AG09319 (cell line): ENCODE measurements around the gene CYP51A1.
"Not testable (repeated sequence)": the region's sequence is repeated elsewhere in the genome, so short reads cannot be mapped to it uniquely, and the experiment has no call there.

Source experiments
- DNase-seq: peaks from one replicate; pipeline ENCODE4 v3.0.0-alpha.2; 2010; ENCODE audit warnings: low read depth; ENCODE audit errors: extremely low read depth
- TF ChIP-seq, protein P1 (sequence below): IDR thresholded peaks from 2 replicates; pipeline ENCODE4 v1.5.1; 2011; ENCODE audit warnings: low read depth, mild to moderate bottlenecking, inconsistent platforms, low read length, moderate library complexity

CYP51A1 gene

DNA sequence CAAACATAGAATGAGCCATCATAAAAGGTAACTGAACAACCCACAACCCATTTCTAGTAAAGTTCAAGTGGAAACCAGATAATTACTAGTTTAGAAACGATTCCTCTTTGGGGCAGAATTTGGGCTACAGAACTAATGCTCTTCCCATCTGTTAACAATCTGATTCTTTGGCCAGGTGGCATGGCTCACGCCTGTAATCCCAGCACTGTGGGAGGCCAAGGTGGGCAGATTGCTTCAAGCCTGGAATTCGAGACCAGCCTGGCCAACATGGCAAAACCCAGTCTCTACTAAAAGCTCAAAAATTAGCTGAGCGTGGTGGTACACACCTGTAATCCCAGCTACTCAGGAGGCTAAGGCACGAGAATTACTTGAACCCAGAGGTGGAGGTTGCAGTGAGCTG is 18.5 kb downstream of the CYP51A1 start:
- TF ChIP-seq, protein P1, sequence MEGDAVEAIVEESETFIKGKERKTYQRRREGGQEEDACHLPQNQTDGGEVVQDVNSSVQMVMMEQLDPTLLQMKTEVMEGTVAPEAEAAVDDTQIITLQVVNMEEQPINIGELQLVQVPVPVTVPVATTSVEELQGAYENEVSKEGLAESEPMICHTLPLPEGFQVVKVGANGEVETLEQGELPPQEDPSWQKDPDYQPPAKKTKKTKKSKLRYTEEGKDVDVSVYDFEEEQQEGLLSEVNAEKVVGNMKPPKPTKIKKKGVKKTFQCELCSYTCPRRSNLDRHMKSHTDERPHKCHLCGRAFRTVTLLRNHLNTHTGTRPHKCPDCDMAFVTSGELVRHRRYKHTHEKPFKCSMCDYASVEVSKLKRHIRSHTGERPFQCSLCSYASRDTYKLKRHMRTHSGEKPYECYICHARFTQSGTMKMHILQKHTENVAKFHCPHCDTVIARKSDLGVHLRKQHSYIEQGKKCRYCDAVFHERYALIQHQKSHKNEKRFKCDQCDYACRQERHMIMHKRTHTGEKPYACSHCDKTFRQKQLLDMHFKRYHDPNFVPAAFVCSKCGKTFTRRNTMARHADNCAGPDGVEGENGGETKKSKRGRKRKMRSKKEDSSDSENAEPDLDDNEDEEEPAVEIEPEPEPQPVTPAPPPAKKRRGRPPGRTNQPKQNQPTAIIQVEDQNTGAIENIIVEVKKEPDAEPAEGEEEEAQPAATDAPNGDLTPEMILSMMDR, result no peak
- no peak for DNase-seq

DNA sequence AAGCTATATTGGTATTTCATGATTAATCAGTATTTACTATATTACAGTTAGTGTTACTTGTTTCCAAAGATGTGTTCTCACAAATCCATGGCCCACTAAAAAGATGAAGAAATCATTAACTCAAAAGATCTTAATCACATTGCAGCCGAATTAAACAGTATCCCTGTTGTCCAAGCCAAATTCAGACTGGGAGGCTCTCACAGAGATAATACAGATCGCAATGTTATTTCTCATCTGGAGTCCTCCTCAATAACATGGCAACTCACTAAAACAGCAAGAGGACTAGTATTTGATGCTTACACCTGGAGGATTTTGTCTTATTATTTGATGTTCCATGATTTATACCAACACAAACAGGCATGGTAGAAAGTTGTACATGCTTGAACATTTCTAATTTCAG is 23.4 kb downstream of the CYP51A1 start:
- DNase-seq, result no peak
- TF ChIP-seq, protein P1, result no peak

DNA sequence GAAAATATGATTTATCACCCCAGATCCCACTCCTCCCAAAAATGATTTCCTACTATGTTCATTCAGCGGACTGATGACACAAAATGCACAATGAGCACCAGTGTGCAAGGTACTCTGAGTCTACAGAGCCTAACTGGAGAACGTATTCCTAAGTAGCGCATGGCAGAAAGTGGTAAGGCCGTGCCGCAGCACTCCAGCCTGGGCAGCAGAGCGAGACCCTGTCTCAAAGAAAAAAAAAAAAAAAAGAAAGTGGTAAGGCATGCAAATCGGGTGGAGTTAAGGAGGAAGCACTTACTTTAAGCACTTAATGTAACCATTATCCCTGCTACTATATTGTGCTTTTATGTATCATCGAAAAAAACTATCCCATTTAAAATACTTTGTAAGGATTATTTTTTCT is 25.5 kb downstream of the CYP51A1 start:
- DNase-seq, result no peak
- TF ChIP-seq, protein P1, result no peak

DNA sequence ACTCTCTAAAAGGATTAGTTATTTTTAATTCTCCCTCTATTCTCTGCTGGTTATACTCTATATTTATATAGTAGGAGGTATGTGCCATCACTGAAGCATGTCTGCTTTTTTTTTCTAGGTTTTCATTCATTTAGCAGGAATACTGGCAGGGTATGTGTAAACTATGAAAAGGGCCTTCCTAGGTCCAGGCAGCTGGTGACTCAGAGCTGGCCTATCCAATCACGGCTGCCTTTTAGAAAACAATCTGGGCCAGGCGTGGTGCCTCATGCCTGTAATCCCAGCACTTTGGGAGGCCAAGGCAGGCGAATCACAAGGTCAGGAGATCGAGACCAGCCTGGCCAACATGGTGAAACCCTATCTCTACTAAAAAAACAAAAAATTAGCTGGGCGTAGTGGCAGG is 31.4 kb downstream of the CYP51A1 start:
- DNase-seq, result not testable (repeated sequence)

DNA sequence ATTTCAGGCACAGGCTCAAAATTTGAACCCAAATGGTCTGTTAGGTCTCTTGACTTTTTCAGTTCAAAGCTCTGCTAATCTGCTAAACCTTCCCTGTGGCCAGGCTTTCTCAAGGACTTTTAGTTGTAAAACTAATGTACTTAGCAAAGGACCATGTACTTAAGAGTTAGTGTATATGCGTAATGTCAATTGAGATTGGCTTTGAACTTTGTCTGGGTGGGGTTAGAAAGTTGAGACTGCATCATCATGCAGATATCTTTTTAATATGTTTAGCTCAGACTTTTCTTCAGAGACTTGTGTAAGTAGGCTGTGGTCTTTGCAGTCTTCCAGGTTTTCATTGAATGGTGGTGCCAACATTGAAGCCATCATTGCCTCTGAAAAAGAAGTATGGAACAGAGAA is 33.7 kb downstream of the CYP51A1 start:
- DNase-seq, result no peak
- TF ChIP-seq, protein P1, result no peak

DNA sequence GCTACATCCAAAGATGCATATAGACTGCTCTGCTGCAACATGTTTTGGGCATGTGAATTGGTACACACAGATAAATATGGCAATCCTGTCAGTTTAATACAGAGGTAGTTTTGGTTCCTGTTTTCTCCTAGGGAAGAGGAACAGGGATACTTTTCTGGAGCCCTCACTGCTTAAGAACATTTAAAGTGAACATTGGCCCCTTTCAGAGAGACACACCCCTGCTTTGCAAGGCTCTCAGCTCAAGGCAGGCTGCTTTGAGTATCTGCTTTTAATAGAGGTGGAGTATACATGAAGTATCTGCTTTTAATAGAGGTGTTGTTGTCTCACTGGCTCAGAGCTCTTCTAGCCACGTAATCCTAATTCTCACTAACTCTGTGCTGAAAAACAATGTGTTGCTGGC is 38.9 kb downstream of the CYP51A1 start:
- TF ChIP-seq, protein P1, result no peak
- DNase-seq, result no peak

DNA sequence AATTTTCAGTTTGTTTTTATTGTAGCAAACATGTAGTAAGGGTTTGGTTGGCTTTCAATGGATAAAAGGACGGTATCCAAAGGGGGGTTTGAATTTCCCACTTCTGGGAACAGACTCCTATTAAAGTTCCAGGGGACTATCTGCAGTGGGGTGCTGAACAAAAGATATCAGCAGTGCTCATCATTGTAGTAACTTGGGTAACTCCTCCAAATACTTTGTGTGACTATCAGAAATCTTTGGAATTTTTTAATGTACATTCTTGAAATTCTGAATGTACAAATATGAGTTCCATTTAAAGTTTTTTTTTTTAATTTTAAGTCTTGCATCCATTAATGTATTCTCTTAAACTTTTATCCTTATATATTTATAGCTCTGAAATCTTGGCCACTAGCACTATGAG is 42.1 kb downstream of the CYP51A1 start:
- TF ChIP-seq, protein P1, result no peak
- DNase-seq, result no peak

DNA sequence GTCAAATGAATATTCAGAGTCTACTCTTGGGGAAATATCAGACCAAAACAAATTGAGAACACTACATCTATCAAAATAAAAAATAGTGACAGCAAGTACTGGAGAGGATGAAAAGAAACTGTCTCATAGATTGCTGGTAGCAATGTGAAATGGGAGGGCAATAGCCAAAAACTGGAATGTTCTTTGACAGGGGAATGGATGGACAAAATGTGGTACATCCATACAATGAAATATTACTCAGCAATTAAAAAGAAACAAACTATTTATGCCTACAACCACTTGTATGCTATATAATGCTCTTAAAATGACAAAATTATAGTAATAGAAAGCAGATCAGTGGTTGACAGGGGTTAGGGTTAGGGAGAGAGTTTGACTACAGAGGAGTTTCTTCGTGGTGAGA is 46.0 kb downstream of the CYP51A1 start:
- TF ChIP-seq, protein P1, result no peak
- DNase-seq, result no peak

DNA sequence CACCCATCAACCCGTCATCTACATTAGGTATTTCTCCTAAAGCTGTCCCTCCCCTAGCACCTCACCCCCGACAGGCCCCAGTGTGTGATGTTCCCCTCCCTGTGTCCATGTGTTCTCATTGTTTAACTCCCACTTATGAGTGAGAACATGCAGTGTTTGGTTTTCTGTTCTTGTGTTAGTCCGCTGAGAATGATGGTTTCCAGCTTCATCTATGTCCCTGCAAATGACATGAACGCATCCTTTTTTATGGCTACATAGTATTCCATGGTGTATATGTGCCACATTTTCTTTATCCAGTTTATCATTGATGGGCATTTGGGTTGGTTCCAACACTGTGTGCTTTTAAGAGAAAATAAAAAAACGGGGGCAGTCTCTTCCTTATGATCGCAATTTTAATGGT is 50.4 kb downstream of the CYP51A1 start:
- DNase-seq, result not testable (repeated sequence)
